Measurements from ENCODE around the gene TMEM14B.

- TF ChIP-seq ARNTL (CRISPR knock-in tag; IDR thresholded peaks at IDR 0.05; ENCODE audit: borderline replicate concordance, low read depth) (no peak), PATZ1 (CRISPR knock-in tag; IDR thresholded peaks at IDR 0.05; ENCODE audit: borderline replicate concordance) (no peak), RARB (CRISPR knock-in tag; IDR thresholded peaks at IDR 0.05) (no peak), GLIS3 (CRISPR knock-in tag; IDR thresholded peaks at IDR 0.05) (no peak), CSRNP3 (CRISPR knock-in tag; IDR thresholded peaks at IDR 0.05) (no peak), ZFP3 (CRISPR knock-in tag; IDR thresholded peaks at IDR 0.05) (no peak), TCF4 (CRISPR knock-in tag; IDR thresholded peaks at IDR 0.05; ENCODE audit: borderline replicate concordance) (no peak)
These were observed 25.6 kb upstream of the TMEM14B start for GRCh38 chr6:10721850-10722569.
